SH-SY5Y (cell line): Measurements from ENCODE around the gene TLX2.

Experiments
- GATA2 ChIP-seq: IDR thresholded peaks from 2 replicates; pipeline ENCODE4 v1.6.1; 2011; ENCODE audit warnings: mild to moderate bottlenecking, low read depth, low read length
- GATA3 ChIP-seq: IDR thresholded peaks from 2 replicates; pipeline ENCODE4 v1.6.1; 2011; ENCODE audit warnings: low read depth, mild to moderate bottlenecking, low read length, moderate library complexity

DNA sequence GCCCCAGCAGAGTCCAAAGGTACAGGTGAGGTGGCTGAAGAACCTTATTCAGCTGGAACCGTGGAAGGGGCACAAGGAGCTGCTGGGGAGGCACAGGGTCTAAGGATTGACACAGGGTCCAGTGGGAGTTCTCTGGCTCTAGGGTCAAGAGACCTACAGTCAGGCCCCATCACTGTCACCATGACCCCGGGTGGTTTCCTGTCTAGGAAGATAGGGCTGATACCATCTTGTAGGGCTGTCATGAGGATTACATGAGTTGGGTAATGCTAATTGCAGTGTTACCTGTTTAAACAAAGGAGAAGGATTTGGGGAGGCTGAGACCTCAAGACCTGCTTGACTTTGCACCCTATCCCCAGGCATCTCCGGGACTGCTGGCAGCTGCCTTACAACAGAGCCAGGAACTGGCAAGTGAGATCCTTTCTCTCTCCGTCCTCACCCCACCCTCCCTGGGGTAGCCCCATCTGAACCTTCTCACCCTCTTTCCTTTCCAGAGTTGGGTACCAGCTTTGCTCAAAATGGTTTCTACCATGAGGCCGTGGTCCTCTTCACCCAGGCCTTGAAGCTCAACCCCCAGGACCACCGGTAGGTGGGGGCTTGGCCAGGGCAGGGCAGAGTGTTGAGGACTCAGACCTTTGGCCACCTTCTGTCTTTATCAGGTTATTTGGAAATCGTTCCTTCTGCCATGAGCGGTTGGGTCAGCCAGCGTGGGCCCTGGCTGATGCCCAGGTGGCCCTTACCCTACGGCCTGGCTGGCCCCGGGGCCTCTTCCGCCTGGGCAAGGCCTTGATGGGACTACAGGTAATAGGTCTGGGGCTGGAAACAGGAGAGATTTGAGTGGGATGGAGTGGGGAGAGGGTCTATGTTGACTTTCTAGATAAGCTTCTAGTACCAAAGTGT, 22.4 kb upstream of the TLX2 start:
- TF ChIP-seq GATA2 (no peak), GATA3 (no peak)
